Lung (tissue), 12 donors: ENCODE data around the gene PI4K2A. TPM values are rescaled to one million over a fixed set of nuclear protein-coding genes. Genes with fewer than 3 reads are reported as not detected.
"Not testable (repeated sequence)": the region's sequence is repeated elsewhere in the genome, so short reads cannot be mapped to it uniquely, and the experiment has no call there.

Source experiments
- ATAC-seq: fragments of 200-7000 bp; cut with Tn5 transposase; one replicate; pipeline ENCODE4 v1.9.1; 2020; ENCODE audit warnings: moderate number of reproducible peaks; ENCODE audit not compliant: insufficient read depth, low FRiP score
- DNase-seq, 3 donors: peaks; one replicate each; pipeline ENCODE4 v3.0.0-alpha.2; 2013 to 2017
- H3K27ac ChIP-seq, 2 donors: one replicate each; pipeline ENCODE4 v1.5.1; 2013; ENCODE audit warnings: mild to moderate bottlenecking in 2 of 2, moderate library complexity in 2 of 2, control low read depth in 1 of 2, inconsistent platforms in 1 of 2, low read depth in 1 of 2, low read length in 1 of 2
- H3K27me3 ChIP-seq, 3 donors: one replicate each; pipeline ENCODE4 v1.5.1; 2013; ENCODE audit warnings: low read length in 2 of 3; ENCODE audit not compliant: control insufficient read depth in 3 of 3, insufficient read depth in 3 of 3
- H3K36me3 ChIP-seq, 4 donors: one replicate each; pipeline ENCODE4 v1.5.1; 2013; ENCODE audit warnings: low read length in 4 of 4, mild to moderate bottlenecking in 1 of 4, moderate library complexity in 1 of 4; ENCODE audit not compliant: control insufficient read depth in 4 of 4, insufficient read depth in 4 of 4
- H3K4me1 ChIP-seq, 5 donors: one replicate each; pipeline ENCODE4 v1.5.1; 2013; ENCODE audit warnings: low read length in 5 of 5, mild to moderate bottlenecking in 2 of 5, moderate library complexity in 1 of 5; ENCODE audit not compliant: control insufficient read depth in 5 of 5, insufficient read depth in 5 of 5
- H3K4me3 ChIP-seq: one replicate; pipeline ENCODE4 v1.5.1; 2013; ENCODE audit warnings: mild to moderate bottlenecking, control low read depth, moderate library complexity
- H3K9ac ChIP-seq, 2 donors: one replicate each; pipeline ENCODE4 v1.5.1; 2013; ENCODE audit warnings: low read length in 2 of 2, control low read depth in 1 of 2; ENCODE audit not compliant: insufficient read depth in 1 of 2
- H3K9me3 ChIP-seq, 4 donors: one replicate each; pipeline ENCODE4 v1.5.1; 2013; ENCODE audit warnings: low read length in 3 of 4, mild to moderate bottlenecking in 1 of 4, moderate library complexity in 1 of 4; ENCODE audit not compliant: control insufficient read depth in 4 of 4, insufficient read depth in 3 of 4
- CTCF ChIP-seq: IDR thresholded peaks from 2 replicates; pipeline ENCODE4 v1.5.1; 2012; ENCODE audit warnings: mild to moderate bottlenecking; ENCODE audit errors: control extremely low read depth, extremely low read depth
- WGBS, 2 donors: extraction: QIAGEN DNeasy Blood & Tissue Kit; methylation state at CpG; one replicate each; pipeline ENCODE4 v1.1.7; 2013; 5-methylcytosine and 5-hydroxymethylcytosine counted together
- polyA plus RNA-seq, 2 donors: library from polyadenylated mRNA; stranded (reverse); fragments of 200-250 nt; gene quantifications; one replicate each; pipeline ENCODE4 v1.2.1, GENCODE V29; 2013
- total RNA-seq, 2 donors: library from RNA; depleted of rRNA in 1 of 2; stranded (reverse); fragments of >200 nt in 1 of 2; gene quantifications; one replicate each; pipeline ENCODE4 v1.2.1, GENCODE V29; 2014 to 2021
- donor health status: control.
- donor health status: control.
- donor health status: Bipolar disorder and iron deficiency.
- donor health status: healthy.
- donor health status: DM: yes; HTN: yes; CAD: no.

PI4K2A gene
- total and polyA plus RNA-seq, 4 donors = 12.3 to 22.4 (median 14.8) TPM

GRCh38 chr10:97640868-97641811 is 669 bp downstream of the PI4K2A start:
- Histone ChIP-seq H3K4me3 (peak overlapping the region; percentile 92), H3K4me1 (peaks cover 0 to 12% (median 5%) of the 10 kb centered on the region in 5 donors), H3K36me3 (peaks cover 3 to 13% (median 11%) of the 10 kb centered on the region in 4 donors), H3K27ac (peak overlapping the region; percentile 75 to 95), H3K27me3 (no peaks in the 10 kb centered on the region), H3K9me3 (no peaks in the 10 kb centered on the region), H3K9ac (peak overlapping the region; percentile 73 to 86)
- no peak for TF ChIP-seq CTCF
- 2% methylated on average over 62 to 67 of the region's 67 CpGs for WGBS, 2 donors
- peak; percentile 44 to 53 (median 47) for DNase-seq
- ATAC-seq = peak; percentile 30

GRCh38 chr10:97642471-97643159 is 2.1 kb downstream of the PI4K2A start:
- peaks cover 0 to 15% (median 5%) of the 10 kb centered on the region in 5 donors for H3K4me1 ChIP-seq
- DNase-seq, H3K9me3 ChIP-seq, ATAC-seq, H3K27me3 ChIP-seq, H3K4me3 ChIP-seq, H3K27ac ChIP-seq, H3K9ac ChIP-seq: not testable (repeated sequence)
- peaks cover 3 to 13% (median 11%) of the 10 kb centered on the region in 4 donors for H3K36me3 ChIP-seq
- 95 to 99% methylated on average over 13 of the region's 13 CpGs for WGBS, 2 donors

GRCh38 chr10:97643441-97643985 is 3.0 kb downstream of the PI4K2A start:
- Histone ChIP-seq H3K27me3 (no peaks in the 10 kb centered on the region), H3K9ac (no peak overlapping the region), H3K4me1 (peaks cover 0 to 19% (median 9%) of the 10 kb centered on the region in 5 donors), H3K9me3 (no peaks in the 10 kb centered on the region), H3K36me3 (peaks cover 3 to 13% (median 12%) of the 10 kb centered on the region in 4 donors), H3K27ac (no peak overlapping the region), H3K4me3 (no peak overlapping the region)
- ATAC-seq (no peak), DNase-seq (no peak)
- WGBS, 2 donors = 83 to 95% methylated on average over 4 of the region's 4 CpGs
- TF ChIP-seq CTCF = no peak
